ENCODE data around the gene NCK2. TPM values are rescaled to one million over a fixed set of nuclear protein-coding genes. Genes with fewer than 3 reads are reported as not detected.
A peak's percentile ranks its signal among the peaks of the same experiment; 100 is the strongest.

The NCK2 gene
- total RNA-seq, 1 experiment from 2014 or later, result 21.6 TPM

GRCh38 chr2:105787376-105788318, 42.9 kb downstream of the NCK2 start:
- no TSS peak for BruUV-seq (replicated peaks)
- Histone ChIP-seq H3K27ac (ENCODE audit: low read depth, low read length, poor library complexity, severe bottlenecking) (no peak overlapping the region), H3K4me3 (ENCODE audit: low read depth, low read length, poor library complexity, severe bottlenecking) (no peak overlapping the region), H3K9me3 (ENCODE audit: low read depth, low read length, poor library complexity, severe bottlenecking) (no peaks in the 10 kb centered on the region), H3K27me3 (replicated peaks; ENCODE audit: insufficient read depth, low read depth, low read length, poor library complexity) (no peaks in the 10 kb centered on the region), H3K4me1 (ENCODE audit: insufficient read depth, low read length, poor library complexity, severe bottlenecking) (peaks cover 16% of the 10 kb centered on the region), H3K36me3 (ENCODE audit: insufficient read depth, low read length, poor library complexity, severe bottlenecking) (no peaks in the 10 kb centered on the region)
- TF ChIP-seq CTCF (conservative IDR thresholded peaks at IDR 0.05; ENCODE audit: low read depth, low read length) (no peak), EZH2 (IDR thresholded peaks at IDR 0.05; ENCODE audit: borderline replicate concordance, low read depth, low read length, poor library complexity, severe bottlenecking) (no peak)
- intact Hi-C loops (cut with micrococcal nuclease; ENCODE audit: unreplicated experiment), result no loop called here
- DNase-seq (ENCODE audit: low spot score), result no peak
- CTCF ChIA-PET, result no interaction called here
- POLR2A ChIA-PET (ENCODE audit: low non-redundant PET), result no interaction called here

- TF ChIP-seq EZH2 (IDR thresholded peaks at IDR 0.05; ENCODE audit: borderline replicate concordance, low read depth, low read length, poor library complexity, severe bottlenecking), result no peak
- no peak for TF ChIP-seq CTCF (conservative IDR thresholded peaks at IDR 0.05; ENCODE audit: low read depth, low read length)
- Histone ChIP-seq H3K4me3 (ENCODE audit: low read depth, low read length, poor library complexity, severe bottlenecking) (no peak overlapping the region), H3K36me3 (ENCODE audit: insufficient read depth, low read length, poor library complexity, severe bottlenecking) (no peaks in the 10 kb centered on the region), H3K27me3 (replicated peaks; ENCODE audit: insufficient read depth, low read depth, low read length, poor library complexity) (no peaks in the 10 kb centered on the region), H3K4me1 (ENCODE audit: insufficient read depth, low read length, poor library complexity, severe bottlenecking) (peaks cover 16% of the 10 kb centered on the region), H3K9me3 (ENCODE audit: low read depth, low read length, poor library complexity, severe bottlenecking) (no peaks in the 10 kb centered on the region), H3K27ac (ENCODE audit: low read depth, low read length, poor library complexity, severe bottlenecking) (no peak overlapping the region)
- ChIA-PET POLR2A (ENCODE audit: low non-redundant PET) (no interaction called here), CTCF (no interaction called here)
- no peak for DNase-seq (ENCODE audit: low spot score)
- intact Hi-C loops (cut with micrococcal nuclease; ENCODE audit: unreplicated experiment), result no loop called here
- BruUV-seq (replicated peaks), result no TSS peak
These were observed 44.1 kb downstream of the NCK2 start for GRCh38 chr2:105788670-105789290.

- CTCF ChIA-PET, result no interaction called here
- Histone ChIP-seq H3K27me3 (replicated peaks; ENCODE audit: insufficient read depth, low read depth, low read length, poor library complexity) (no peaks in the 10 kb centered on the region), H3K9me3 (ENCODE audit: low read depth, low read length, poor library complexity, severe bottlenecking) (no peaks in the 10 kb centered on the region), H3K27ac (ENCODE audit: low read depth, low read length, poor library complexity, severe bottlenecking) (no peak overlapping the region), H3K36me3 (ENCODE audit: insufficient read depth, low read length, poor library complexity, severe bottlenecking) (no peaks in the 10 kb centered on the region), H3K4me1 (ENCODE audit: insufficient read depth, low read length, poor library complexity, severe bottlenecking) (peaks cover 16% of the 10 kb centered on the region), H3K4me3 (ENCODE audit: low read depth, low read length, poor library complexity, severe bottlenecking) (no peak overlapping the region)
- intact Hi-C loops (cut with micrococcal nuclease; ENCODE audit: unreplicated experiment), result no loop called here
- peak; percentile 81 for DNase-seq (ENCODE audit: low spot score)
- POLR2A ChIA-PET (ENCODE audit: low non-redundant PET), result interaction anchor here (0.5 kb wide), 1 partner anchor 227 kb away, joined by 4 read pairs; no protein-coding TSS in a partner anchor
- no TSS peak for BruUV-seq (replicated peaks)
- TF ChIP-seq EZH2 (IDR thresholded peaks at IDR 0.05; ENCODE audit: borderline replicate concordance, low read depth, low read length, poor library complexity, severe bottlenecking) (no peak), CTCF (conservative IDR thresholded peaks at IDR 0.05; ENCODE audit: low read depth, low read length) (peak; percentile 45)
These were observed 45.2 kb downstream of the NCK2 start for GRCh38 chr2:105789745-105790460.

All from A673 (cell line).